H1 (cell line): ENCODE data around the gene CDC42. TPM values are rescaled to one million over a fixed set of nuclear protein-coding genes. Genes with fewer than 3 reads are reported as not detected.

ENCODE experiments used
- CTCF ChIA-PET: fragments of 300-600 bp; sonication (Branson Sonifier 250); formaldehyde crosslinking; loops from one replicate; lab custom pipeline; 2021; ENCODE audit not compliant: partially characterized antibody; lab: Charles Lee
- POLR2A ChIA-PET: fragments of 300-600 bp; sonication (Branson Sonifier 250); formaldehyde crosslinking; loops from one replicate; lab custom pipeline; 2021; ENCODE audit warnings: inconsistent platforms; ENCODE audit not compliant: partially characterized antibody; lab: Charles Lee
- DNase-seq, 2 experiments: peaks; one replicate each; pipeline versions ENCODE4 v3.0.0 to v3.0.0-alpha.2; 2010 to 2022; ENCODE audit warnings: low spot score in 2 of 2, low read depth in 1 of 2, mixed read lengths in 1 of 2
- FAIRE-seq: peaks from 2 replicates; lab custom pipeline; 2011; peaks lifted over from hg19 to GRCh38; lab: Jason Lieb, UNC
- H2AFZ ChIP-seq: 2 replicates; pipeline ENCODE4 v1.8.1; 2012; ENCODE audit warnings: low read length, inconsistent platforms
- H2AK5ac ChIP-seq: 2 replicates; pipeline ENCODE4 v1.6.1; 2013; ENCODE audit warnings: low read depth, low read length
- H2BK120ac ChIP-seq: replicated peaks from 2 replicates; pipeline ENCODE3; 2013; ENCODE audit warnings: low read depth, low read length, inconsistent platforms
- H2BK12ac ChIP-seq: 2 replicates; pipeline ENCODE4 v1.6.1; 2013; ENCODE audit warnings: low read depth, low read length
- H2BK15ac ChIP-seq: 2 replicates; pipeline ENCODE4 v1.6.1; 2013; ENCODE audit warnings: low read length
- H2BK20ac ChIP-seq: 2 replicates; pipeline ENCODE4 v1.6.1; 2013; ENCODE audit warnings: low read length
- H2BK5ac ChIP-seq: 2 replicates; pipeline ENCODE4 v1.6.1; 2013; ENCODE audit warnings: low read depth, low read length
- H3K14ac ChIP-seq: 2 replicates; pipeline ENCODE4 v1.6.1; 2013; ENCODE audit warnings: inconsistent platforms; ENCODE audit not compliant: insufficient read length
- H3K18ac ChIP-seq: 2 replicates; pipeline ENCODE4 v1.6.1; 2013; ENCODE audit warnings: low read length; ENCODE audit errors: extremely low read depth
- H3K23ac ChIP-seq: 2 replicates; pipeline ENCODE4 v1.6.1; 2013; ENCODE audit warnings: inconsistent platforms; ENCODE audit not compliant: insufficient read length
- H3K23me2 ChIP-seq: 2 replicates; pipeline ENCODE4 v1.6.1; 2013; ENCODE audit warnings: low read depth, low read length
- H3K27ac ChIP-seq: 2 replicates; pipeline ENCODE4 v1.6.1; 2011; ENCODE audit warnings: low read depth, low read length, inconsistent platforms
- H3K27me3 ChIP-seq, 4 experiments: replicated peaks in 1 of 4; 1 replicate in 1 of 4; 2 replicates in 3 of 4; pipeline versions ENCODE4 v1.6.1 to v1.8.1; 2011 to 2013; ENCODE audit warnings: low read length in 3 of 4, mild to moderate bottlenecking in 3 of 4, inconsistent platforms in 2 of 4, mixed read lengths in 2 of 4, moderate library complexity in 1 of 4; ENCODE audit not compliant: control insufficient read depth in 3 of 4, insufficient read depth in 3 of 4; ENCODE audit errors: extremely low read depth in 1 of 4
- H3K36me3 ChIP-seq, 4 experiments: 2 replicates each; pipeline versions ENCODE4 v1.6.1 to v1.8.1; 2011 to 2013; ENCODE audit warnings: mild to moderate bottlenecking in 4 of 4, low read length in 3 of 4, moderate library complexity in 2 of 4, control low read depth in 1 of 4, inconsistent platforms in 1 of 4; ENCODE audit not compliant: insufficient read depth in 4 of 4, control insufficient read depth in 2 of 4
- H3K4ac ChIP-seq: replicated peaks from 2 replicates; pipeline ENCODE3; 2013; ENCODE audit warnings: low read length, low read depth, mixed read lengths, inconsistent platforms; ENCODE audit not compliant: insufficient read length
- H3K4me1 ChIP-seq, 4 experiments: replicated peaks in 1 of 4; 1 replicate in 1 of 4; 2 replicates in 3 of 4; pipeline versions ENCODE4 v1.6.1 to v1.8.1; 2011 to 2013; ENCODE audit warnings: low read length in 3 of 4, inconsistent platforms in 2 of 4, mixed read lengths in 1 of 4; ENCODE audit not compliant: insufficient read depth in 4 of 4, control insufficient read depth in 3 of 4
- H3K4me2 ChIP-seq, 2 experiments: 2 replicates each; pipeline versions ENCODE4 v1.6.1 to v1.8.1; 2011 to 2013; ENCODE audit warnings: low read depth in 2 of 2, low read length in 2 of 2, control low read depth in 1 of 2, inconsistent platforms in 1 of 2, mild to moderate bottlenecking in 1 of 2; ENCODE audit not compliant: insufficient read depth in 1 of 2
- H3K4me3 ChIP-seq, 4 experiments: fragments of 200-600, 300-600 bp in 1 of 4; sonication (generic), shearing (Covaris generic), sonication (Bioruptor Twin) in 1 of 4; 2 replicates each; pipeline versions ENCODE4 v1.5.1 to v1.8.1; 2011 to 2016; ENCODE audit warnings: low read length in 4 of 4, low read depth in 3 of 4, control low read depth in 2 of 4, inconsistent platforms in 2 of 4, mild to moderate bottlenecking in 2 of 4, mixed read lengths in 1 of 4, moderate library complexity in 1 of 4; ENCODE audit not compliant: insufficient read depth in 2 of 4; ENCODE audit errors: extremely low read depth in 1 of 4
- H3K56ac ChIP-seq: replicated peaks from 2 replicates; pipeline ENCODE3; 2013; ENCODE audit warnings: low read depth, mild to moderate bottlenecking, mixed read lengths, low read length, inconsistent platforms; ENCODE audit not compliant: insufficient read length
- H3K79me1 ChIP-seq: 2 replicates; pipeline ENCODE4 v1.6.1; 2013; ENCODE audit warnings: low read depth, low read length, control low read depth
- H3K79me2 ChIP-seq, 2 experiments: 2 replicates each; pipeline versions ENCODE4 v1.6.1 to v1.8.1; 2012 to 2013; ENCODE audit warnings: low read length in 2 of 2, mild to moderate bottlenecking in 2 of 2, inconsistent platforms in 1 of 2; ENCODE audit not compliant: insufficient read depth in 2 of 2, control insufficient read depth in 1 of 2
- H3K9ac ChIP-seq, 4 experiments: replicated peaks in 1 of 4; 1 replicate in 1 of 4; 2 replicates in 3 of 4; pipeline versions ENCODE4 v1.6.1 to v1.8.1; 2011 to 2013; ENCODE audit warnings: low read depth in 3 of 4, low read length in 3 of 4, control low read depth in 2 of 4, mild to moderate bottlenecking in 2 of 4, moderate library complexity in 2 of 4, inconsistent platforms in 1 of 4; ENCODE audit errors: extremely low read depth in 1 of 4
- H3K9me3 ChIP-seq, 2 experiments: 2 replicates each; pipeline versions ENCODE4 v1.6.1 to v1.8.1; 2012 to 2013; ENCODE audit warnings: mild to moderate bottlenecking in 2 of 2, moderate library complexity in 2 of 2, control low read depth in 1 of 2, inconsistent platforms in 1 of 2, low read depth in 1 of 2, low read length in 1 of 2, mixed read lengths in 1 of 2; ENCODE audit not compliant: insufficient read depth in 2 of 2
- H4K20me1 ChIP-seq, 2 experiments: replicated peaks in 1 of 2; 2 replicates each; pipeline versions ENCODE3 to v1.8.1; 2011 to 2013; ENCODE audit warnings: inconsistent platforms in 2 of 2, low read length in 2 of 2, mild to moderate bottlenecking in 1 of 2; ENCODE audit not compliant: insufficient read depth in 2 of 2, control insufficient read depth in 1 of 2
- H4K5ac ChIP-seq: 2 replicates; pipeline ENCODE4 v1.6.1; 2013; ENCODE audit warnings: low read length, low read depth, mixed read lengths, inconsistent platforms; ENCODE audit not compliant: insufficient read length
- H4K8ac ChIP-seq: 2 replicates; pipeline ENCODE4 v1.8.0; 2013; ENCODE audit warnings: mild to moderate bottlenecking, moderate library complexity, low read length, inconsistent platforms; ENCODE audit not compliant: insufficient read depth; ENCODE audit errors: extremely low read depth
- H4K91ac ChIP-seq: replicated peaks from 2 replicates; pipeline ENCODE3; 2013; ENCODE audit warnings: low read length, mixed read lengths, inconsistent platforms; ENCODE audit not compliant: insufficient read length
- ATF2 ChIP-seq: IDR thresholded peaks from 2 replicates; pipeline ENCODE4 v1.6.1; 2012; ENCODE audit warnings: low read length, inconsistent platforms
- BACH1 ChIP-seq: IDR thresholded peaks from 2 replicates; pipeline ENCODE4 v1.6.1; 2012; ENCODE audit warnings: low read length, improper control_type of control experiment
- BCL11A ChIP-seq, 2 experiments: IDR thresholded peaks; one replicate each; pipeline ENCODE4 v1.6.1; 2011; ENCODE audit warnings: low read depth in 2 of 2, low read length in 2 of 2, mild to moderate bottlenecking in 2 of 2
- CEBPB ChIP-seq: IDR thresholded peaks from 2 replicates; pipeline ENCODE4 v1.6.1; 2012; ENCODE audit warnings: low read depth, low read length
- EP300 ChIP-seq, 2 experiments: IDR thresholded peaks; 1 replicate in 1 of 2; 2 replicates in 1 of 2; pipeline ENCODE4 v1.6.1; 2011 to 2012; ENCODE audit warnings: low read depth in 2 of 2, low read length in 2 of 2, mild to moderate bottlenecking in 2 of 2, borderline replicate concordance in 1 of 2, inconsistent platforms in 1 of 2, moderate library complexity in 1 of 2
- HDAC2 ChIP-seq, 2 experiments: fragments of 300-600 bp in 1 of 2; sonication (generic) in 1 of 2; IDR thresholded peaks; 2 replicates each; pipeline ENCODE4 v1.6.1; 2011 to 2012; ENCODE audit warnings: low read depth in 2 of 2, low read length in 2 of 2, mild to moderate bottlenecking in 2 of 2, moderate library complexity in 2 of 2, borderline replicate concordance in 1 of 2, inconsistent platforms in 1 of 2
- KDM5A ChIP-seq: fragments of 200-600 bp; IDR thresholded peaks from 2 replicates; pipeline ENCODE4 v1.7.1; 2012; ENCODE audit warnings: mild to moderate bottlenecking, low read length, inconsistent platforms, mixed read lengths
- MAX ChIP-seq: IDR thresholded peaks from 2 replicates; pipeline ENCODE4 v1.6.1; 2012; ENCODE audit warnings: inconsistent platforms
- NRF1 ChIP-seq: IDR thresholded peaks from 2 replicates; pipeline ENCODE4 v1.6.1; 2011; ENCODE audit warnings: mild to moderate bottlenecking, low read depth, low read length, improper control_type of control experiment
- PHF8 ChIP-seq: fragments of 200-600 bp; sonication (generic); conservative IDR thresholded peaks from 2 replicates; pipeline ENCODE4 v1.7.1; 2012; ENCODE audit warnings: low read depth, mild to moderate bottlenecking, inconsistent platforms, low read length, moderate library complexity
- RBBP5 ChIP-seq: IDR thresholded peaks from 2 replicates; pipeline ENCODE4 v1.7.1; 2012; ENCODE audit warnings: low read depth, mild to moderate bottlenecking, inconsistent platforms, low read length, moderate library complexity, borderline replicate concordance
- SP4 ChIP-seq: IDR thresholded peaks from 2 replicates; pipeline ENCODE4 v1.6.1; 2012; ENCODE audit warnings: low read length, inconsistent platforms
- WGBS, 2 experiments: shearing (Covaris generic) in 1 of 2; methylation state at CpG; one replicate each; pipeline versions ENCODE4 v1.1.6 to v1.1.7; 2013 to 2015; ENCODE audit warnings: low lambda C conversion rate in 2 of 2, mixed read lengths in 2 of 2, inconsistent platforms in 1 of 2, low coverage in 1 of 2, missing lambda C conversion rate in 1 of 2; ENCODE audit not compliant: insufficient replicate concordance in 2 of 2, insufficient coverage in 1 of 2, insufficient read length in 1 of 2; ENCODE audit errors: extremely low coverage in 1 of 2, missing lambda C conversion rate in 1 of 2; 5-methylcytosine and 5-hydroxymethylcytosine counted together
- polyA plus RNA-seq, 7 experiments: library from polyadenylated mRNA; depleted of rRNA in 3 of 7; stranded (reverse) in 5 of 7; unstranded in 2 of 7; fragments of >200 nt in 5 of 7; fragments of 200-250 nt in 2 of 7; gene quantifications; 1 replicate in 5 of 7; 2 replicates in 1 of 7; 4 replicates in 1 of 7; pipeline versions ENCODE4 v1.2.1 to v1.2.3, GENCODE V29; 2011 to 2013; ENCODE audit warnings: missing spikeins in 2 of 7, mixed read lengths in 2 of 7
- total RNA-seq: library from RNA; stranded (reverse); fragmentation: NEBNext Ultra II Directional; extraction: Animal tissue kit (Norgen Biotek cat#: 25700); gene quantifications from 2 replicates; pipeline ENCODE4 v1.2.1, GENCODE V29; 2021

CDC42 gene
- total and polyA plus RNA-seq, 2 of the 8 experiments (the other 6 are each of a cell fraction or from before 2014, with no cell fraction given): 110 to 179 TPM

GRCh38 chr1:22127731-22128130 is 75.2 kb downstream of the CDC42 start:
- no peaks in the 10 kb centered on the region for H3K79me2 ChIP-seq
- H2BK15ac ChIP-seq: no peak overlapping the region
- no peaks in the 10 kb centered on the region; a peak in 1 of 8 replicates for H3K36me3 ChIP-seq
- no peak overlapping the region for H4K8ac ChIP-seq
- no peak overlapping the region for H2AK5ac ChIP-seq
- no peak overlapping the region for H2BK12ac ChIP-seq
- FAIRE-seq (no peak), DNase-seq (no peak)
- H3K4me2 ChIP-seq: no peak overlapping the region
- no peak overlapping the region for H2BK5ac ChIP-seq
- peaks cover 0 to 2% of the 10 kb centered on the region in 2 experiments for H4K20me1 ChIP-seq
- H3K27ac ChIP-seq: no peak overlapping the region
- H3K23ac ChIP-seq: no peak overlapping the region
- H3K9me3 ChIP-seq: no peaks in the 10 kb centered on the region
- no peak overlapping the region for H2AFZ ChIP-seq
- H3K4me1 ChIP-seq: peaks cover 0 to 9% (median 6%) of the 10 kb centered on the region in 4 experiments; a peak in 6 of 7 replicates
- H3K4ac ChIP-seq: no peak overlapping the region
- H4K5ac ChIP-seq: no peak overlapping the region
- POLR2A ChIA-PET: interaction anchor here (1.5 to 1.8 kb wide), 2 partner anchors 9 to 12 kb away, joined by 3 to 5 read pairs; no protein-coding TSS in a partner anchor
- no peak overlapping the region for H2BK20ac ChIP-seq
- no peaks in the 10 kb centered on the region for H3K27me3 ChIP-seq
- H3K9ac ChIP-seq: no peak overlapping the region
- H2BK120ac ChIP-seq: no peak overlapping the region
- no peak overlapping the region for H3K18ac ChIP-seq
- H3K4me3 ChIP-seq: no peak overlapping the region
- H3K79me1 ChIP-seq: no peaks in the 10 kb centered on the region
- 90% methylated on average over 3 of the region's 3 CpGs; no CpG with 5 or more reads in 1 of the 2 experiments for WGBS, 2 experiments
- no peak overlapping the region for H3K14ac ChIP-seq
- CTCF ChIA-PET: interaction anchor here (1.0 to 2.8 kb wide), 6 partner anchors 14 to 288 kb away, joined by 3 to 8 read pairs (median 4); no protein-coding TSS in a partner anchor
- no peak overlapping the region for H3K56ac ChIP-seq
- H4K91ac ChIP-seq: no peak overlapping the region
- H3K23me2 ChIP-seq: no peaks in the 10 kb centered on the region
- TF ChIP-seq RBBP5 (no peak), SP4 (no peak), KDM5A (no peak), ATF2 (no peak), BCL11A (IDR thresholded peaks at IDR 0.05; ENCODE audit: low read depth in 2 of 2, low read length in 2 of 2) (no peak), HDAC2 (IDR thresholded peaks at IDR 0.05; ENCODE audit: borderline replicate concordance in 1 of 2, low read depth in 2 of 2, low read length in 2 of 2) (no peak), CEBPB (no peak), MAX (no peak), BACH1 (no peak), PHF8 (no peak), NRF1 (no peak), EP300 (IDR thresholded peaks at IDR 0.05; ENCODE audit: borderline replicate concordance in 1 of 2, low read depth in 2 of 2, low read length in 2 of 2) (no peak)
